GM12878 (cell line): ENCODE data around the gene TMEM53. TPM values are rescaled to one million over a fixed set of nuclear protein-coding genes. Genes with fewer than 3 reads are reported as not detected.
A peak's percentile ranks its signal among the peaks of the same experiment; 100 is the strongest.

Experiments used
- BACH1 ChIP-seq: fragments of 450-650 bp; IDR thresholded peaks from 2 replicates; pipeline ENCODE4 v1.6.1; 2017; ENCODE audit warnings: mild to moderate bottlenecking, borderline replicate concordance
- BCL11A ChIP-seq: IDR thresholded peaks from 2 replicates; pipeline ENCODE4 v1.6.1; 2011; ENCODE audit warnings: low read depth, low read length
- BHLHE40 ChIP-seq, 2 experiments: fragments of 450-650 bp in 1 of 2; IDR thresholded peaks; 2 replicates each; pipeline ENCODE4 v1.6.1; 2011 to 2017; ENCODE audit warnings: low read depth in 2 of 2, borderline replicate concordance in 1 of 2, improper control_type of control experiment in 1 of 2, low read length in 1 of 2, mild to moderate bottlenecking in 1 of 2
- CREM ChIP-seq: IDR thresholded peaks from 2 replicates; pipeline ENCODE4 v1.6.1; 2014; ENCODE audit warnings: antibody characterized with exemption, low read depth
- EP300 ChIP-seq, 2 experiments: fragments of 150-350 bp in 1 of 2; IDR thresholded peaks; 2 replicates each; pipeline ENCODE4 v1.6.1; 2011 to 2012; ENCODE audit warnings: low read depth in 2 of 2, low read length in 2 of 2, borderline replicate concordance in 1 of 2, improper control_type of control experiment in 1 of 2, inconsistent platforms in 1 of 2; ENCODE audit not compliant: control insufficient read depth in 1 of 2
- IKZF1 ChIP-seq: fragments of 450-650 bp; conservative IDR thresholded peaks from 2 replicates; pipeline ENCODE4 v1.6.1; 2017; ENCODE audit warnings: antibody characterized with exemption, mild to moderate bottlenecking
- IRF4 ChIP-seq: IDR thresholded peaks from 2 replicates; pipeline ENCODE4 v1.6.1; 2011; ENCODE audit warnings: low read depth, low read length
- MEF2A ChIP-seq: IDR thresholded peaks from 2 replicates; pipeline ENCODE4 v1.6.1; 2011; ENCODE audit warnings: low read depth, mild to moderate bottlenecking, low read length, moderate library complexity; ENCODE audit not compliant: insufficient read depth
- MEF2B ChIP-seq: fragments of 450-650 bp; IDR thresholded peaks from 2 replicates; pipeline ENCODE4 v1.6.1; 2018; ENCODE audit warnings: mild to moderate bottlenecking, moderate library complexity; ENCODE audit not compliant: partially characterized antibody, poor library complexity, severe bottlenecking
- NFXL1 ChIP-seq: fragments of 450-650 bp; IDR thresholded peaks from 2 replicates; pipeline ENCODE4 v1.6.1; 2017; ENCODE audit warnings: antibody characterized with exemption, mild to moderate bottlenecking, borderline replicate concordance
- NR2C2 ChIP-seq: IDR thresholded peaks from 2 replicates; pipeline ENCODE4 v1.6.1; 2011; ENCODE audit warnings: borderline replicate concordance, low read depth; ENCODE audit not compliant: control insufficient read depth, insufficient read length
- POLR2A ChIP-seq: IDR thresholded peaks from 2 replicates; pipeline ENCODE4 v1.6.1; 2011; ENCODE audit warnings: low read depth, mild to moderate bottlenecking, low read length
- RAD21 ChIP-seq: IDR thresholded peaks from 2 replicates; pipeline ENCODE4 v1.6.1; 2011; ENCODE audit warnings: mild to moderate bottlenecking, low read depth, low read length, moderate library complexity; ENCODE audit not compliant: insufficient read depth
- RELA ChIP-seq: fragments of 450-650 bp; IDR thresholded peaks from 2 replicates; pipeline ENCODE4 v1.8.0; 2014; ENCODE audit warnings: borderline replicate concordance; ENCODE audit not compliant: partially characterized antibody
- SMAD1 ChIP-seq: fragments of 450-650 bp; IDR thresholded peaks from 2 replicates; pipeline ENCODE4 v1.6.1; 2018; ENCODE audit warnings: mild to moderate bottlenecking, low read depth; ENCODE audit not compliant: partially characterized antibody
- SUZ12 ChIP-seq: fragments of 200-600 bp; sonication (generic); IDR thresholded peaks from one replicate; pipeline ENCODE4 v1.6.1; 2018; ENCODE audit warnings: antibody characterized with exemption, mild to moderate bottlenecking; ENCODE audit not compliant: unreplicated experiment
- TCF12 ChIP-seq: IDR thresholded peaks from 2 replicates; pipeline ENCODE4 v1.6.1; 2011; ENCODE audit warnings: low read depth, mild to moderate bottlenecking, low read length
- TCF3 ChIP-seq: IDR thresholded peaks from 2 replicates; pipeline ENCODE4 v1.6.1; 2012; ENCODE audit warnings: low read depth, mild to moderate bottlenecking, low read length, borderline replicate concordance; ENCODE audit not compliant: insufficient read depth
- TCF7 ChIP-seq: IDR thresholded peaks from 2 replicates; pipeline ENCODE4 v1.6.1; 2014; ENCODE audit warnings: antibody characterized with exemption, borderline replicate concordance
- ZNF24 ChIP-seq: fragments of 450-650 bp; IDR thresholded peaks from 2 replicates; pipeline ENCODE4 v1.6.1; 2017; ENCODE audit warnings: antibody characterized with exemption, mild to moderate bottlenecking
- polyA plus RNA-seq, 11 experiments: library from polyadenylated mRNA; depleted of rRNA in 4 of 11; unstranded in 6 of 11; stranded (reverse) in 5 of 11; fragments of >200 nt; fragmentation: Nextera tagmentation in 4 of 11; fragmentation: Illumina TruSeq in 1 of 11; extraction: Ambion mirVana in 4 of 11; extraction: Trizol in 1 of 11; gene quantifications; 1 replicate in 1 of 11; 2 replicates in 10 of 11; pipeline versions ENCODE4 v1.2.1 to v1.2.3, GENCODE V29; 2011 to 2016; ENCODE audit warnings: inconsistent platforms in 2 of 11, missing spikeins in 2 of 11, low read depth in 1 of 11
- total RNA-seq, 4 experiments: library from RNA; depleted of rRNA in 3 of 4; stranded (reverse); fragments of >200 nt in 3 of 4; fragmentation: Illumina TruSeq in 1 of 4; extraction: Trizol in 1 of 4; gene quantifications; 2 replicates each; pipeline versions ENCODE4 v1.2.1 to v1.2.3, GENCODE V29; 2013 to 2021
- TF ChIP-seq, protein P1 (sequence below): fragments of 450-650 bp; IDR thresholded peaks from 2 replicates; pipeline ENCODE4 v1.6.1; 2016; ENCODE audit warnings: mild to moderate bottlenecking
- TF ChIP-seq, protein P2 (sequence below): IDR thresholded peaks from 2 replicates; pipeline ENCODE4 v1.6.1; 2012; ENCODE audit warnings: low read depth, low read length, improper control_type of control experiment
- TF ChIP-seq, protein P3 (sequence below): IDR thresholded peaks from 2 replicates; pipeline ENCODE4 v1.6.1; 2011; ENCODE audit warnings: low read depth, mild to moderate bottlenecking, low read length, moderate library complexity, borderline replicate concordance; ENCODE audit errors: extremely low read depth
- TF ChIP-seq, protein P4 (sequence below): IDR thresholded peaks from 2 replicates; pipeline ENCODE4 v1.6.1; 2011; ENCODE audit warnings: mild to moderate bottlenecking, low read depth, low read length, moderate library complexity; ENCODE audit not compliant: insufficient replicate concordance
- TF ChIP-seq, protein P5 (sequence below): IDR thresholded peaks from 2 replicates; pipeline ENCODE4 v1.6.1; 2011; ENCODE audit warnings: borderline replicate concordance, low read depth, mild to moderate bottlenecking, moderate library complexity, mixed read lengths, low read length; ENCODE audit not compliant: insufficient read depth; ENCODE audit errors: extremely low read length

Gene TMEM53
- total and polyA plus RNA-seq, 10 of the 15 experiments (the other 5 are each of a cell fraction or from before 2014, with no cell fraction given) = 3.1 to 23.9 (median 11.1) TPM

DNA sequence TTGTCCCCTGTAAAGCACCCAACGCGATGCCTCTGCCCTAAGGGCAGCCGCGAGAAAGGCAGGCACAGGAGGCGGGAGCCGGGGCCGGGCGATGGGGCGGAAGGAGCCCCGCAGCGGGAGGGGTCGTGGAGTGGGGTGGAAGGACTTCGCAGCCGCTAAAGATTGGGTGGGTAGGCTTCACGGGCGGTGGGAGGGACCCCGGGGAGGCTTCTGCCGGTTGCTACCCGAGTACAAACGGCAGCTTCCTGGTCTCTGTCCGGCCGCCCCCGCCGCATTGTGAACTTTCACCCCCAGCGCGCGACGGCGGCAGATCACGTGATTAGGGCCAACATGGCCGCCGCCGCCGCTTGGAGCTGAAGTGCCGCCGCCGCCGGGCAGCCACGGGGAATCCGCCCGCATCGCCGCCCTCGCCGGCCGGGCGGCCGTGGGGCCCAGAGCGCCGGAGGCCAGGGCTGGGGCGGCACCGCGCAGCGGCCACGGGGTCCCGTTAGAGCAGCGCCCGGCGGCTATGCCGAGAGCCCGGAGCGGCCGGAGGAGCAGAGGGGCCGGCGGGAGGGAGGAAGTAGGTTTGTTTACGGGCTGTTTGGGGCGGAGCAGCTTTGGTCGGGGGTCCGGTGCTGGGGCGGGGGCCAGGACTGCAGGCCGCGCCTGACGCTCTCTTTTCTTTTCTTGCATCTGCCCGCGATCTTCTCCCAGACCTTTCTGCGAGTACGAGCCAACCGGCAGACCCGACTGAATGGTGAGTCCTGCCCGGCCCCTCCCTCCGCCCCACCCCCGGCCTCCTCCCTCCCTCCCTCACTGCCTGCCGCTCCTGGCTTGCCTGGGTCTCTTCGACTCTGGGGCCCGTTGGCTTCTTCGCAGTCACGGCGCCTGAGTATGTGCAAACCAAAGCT lies 42.4 kb downstream of the TMEM53 start (continued):
- TF ChIP-seq IKZF1 = peak; percentile 94
- TF ChIP-seq, protein P1, sequence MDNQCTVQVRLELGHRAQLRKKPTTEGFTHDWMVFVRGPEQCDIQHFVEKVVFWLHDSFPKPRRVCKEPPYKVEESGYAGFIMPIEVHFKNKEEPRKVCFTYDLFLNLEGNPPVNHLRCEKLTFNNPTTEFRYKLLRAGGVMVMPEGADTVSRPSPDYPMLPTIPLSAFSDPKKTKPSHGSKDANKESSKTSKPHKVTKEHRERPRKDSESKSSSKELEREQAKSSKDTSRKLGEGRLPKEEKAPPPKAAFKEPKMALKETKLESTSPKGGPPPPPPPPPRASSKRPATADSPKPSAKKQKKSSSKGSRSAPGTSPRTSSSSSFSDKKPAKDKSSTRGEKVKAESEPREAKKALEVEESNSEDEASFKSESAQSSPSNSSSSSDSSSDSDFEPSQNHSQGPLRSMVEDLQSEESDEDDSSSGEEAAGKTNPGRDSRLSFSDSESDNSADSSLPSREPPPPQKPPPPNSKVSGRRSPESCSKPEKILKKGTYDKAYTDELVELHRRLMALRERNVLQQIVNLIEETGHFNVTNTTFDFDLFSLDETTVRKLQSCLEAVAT = no peak
- peak; percentile 81; the same call in 1 of the 2 replicates for TF ChIP-seq NFXL1
- peak; percentile 70 for TF ChIP-seq RELA
- peak; percentile 25; the same call in 1 of the 2 replicates for TF ChIP-seq TCF12
- TF ChIP-seq SMAD1 = peak; percentile 27
- TF ChIP-seq IRF4 = no peak
- TF ChIP-seq BCL11A = no peak
- peak; percentile 36 for TF ChIP-seq CREM
- TF ChIP-seq NR2C2 = peak; percentile 73
- TF ChIP-seq BACH1 = peak; percentile 94
- peak; percentile 88 to 98; a peak in 3 of 4 replicates for TF ChIP-seq BHLHE40 (IDR thresholded peaks at IDR 0.05; ENCODE audit: borderline replicate concordance in 1 of 2, low read depth in 2 of 2, low read length in 1 of 2)
- no peak for TF ChIP-seq SUZ12
- no peak for TF ChIP-seq EP300 (IDR thresholded peaks at IDR 0.05; ENCODE audit: borderline replicate concordance in 1 of 2, control insufficient read depth in 1 of 2, low read depth in 2 of 2, low read length in 2 of 2)
- no peak for TF ChIP-seq RAD21
- TF ChIP-seq, protein P2, sequence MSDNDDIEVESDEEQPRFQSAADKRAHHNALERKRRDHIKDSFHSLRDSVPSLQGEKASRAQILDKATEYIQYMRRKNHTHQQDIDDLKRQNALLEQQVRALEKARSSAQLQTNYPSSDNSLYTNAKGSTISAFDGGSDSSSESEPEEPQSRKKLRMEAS = peak; percentile 67
- TF ChIP-seq, protein P3, sequence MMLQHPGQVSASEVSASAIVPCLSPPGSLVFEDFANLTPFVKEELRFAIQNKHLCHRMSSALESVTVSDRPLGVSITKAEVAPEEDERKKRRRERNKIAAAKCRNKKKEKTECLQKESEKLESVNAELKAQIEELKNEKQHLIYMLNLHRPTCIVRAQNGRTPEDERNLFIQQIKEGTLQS = peak; percentile 50; the same call in 1 of the 2 replicates
- TF ChIP-seq TCF7 = no peak
- 0 out of 2 replicates have a peak, but pooled peaks have one; percentile 26 for TF ChIP-seq MEF2A
- TF ChIP-seq, protein P4, sequence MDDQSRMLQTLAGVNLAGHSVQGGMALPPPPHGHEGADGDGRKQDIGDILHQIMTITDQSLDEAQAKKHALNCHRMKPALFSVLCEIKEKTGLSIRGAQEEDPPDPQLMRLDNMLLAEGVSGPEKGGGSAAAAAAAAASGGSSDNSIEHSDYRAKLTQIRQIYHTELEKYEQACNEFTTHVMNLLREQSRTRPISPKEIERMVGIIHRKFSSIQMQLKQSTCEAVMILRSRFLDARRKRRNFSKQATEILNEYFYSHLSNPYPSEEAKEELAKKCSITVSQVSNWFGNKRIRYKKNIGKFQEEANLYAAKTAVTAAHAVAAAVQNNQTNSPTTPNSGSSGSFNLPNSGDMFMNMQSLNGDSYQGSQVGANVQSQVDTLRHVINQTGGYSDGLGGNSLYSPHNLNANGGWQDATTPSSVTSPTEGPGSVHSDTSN = peak; percentile 1
- TF ChIP-seq POLR2A = peak; percentile 91
- TF ChIP-seq, protein P5, sequence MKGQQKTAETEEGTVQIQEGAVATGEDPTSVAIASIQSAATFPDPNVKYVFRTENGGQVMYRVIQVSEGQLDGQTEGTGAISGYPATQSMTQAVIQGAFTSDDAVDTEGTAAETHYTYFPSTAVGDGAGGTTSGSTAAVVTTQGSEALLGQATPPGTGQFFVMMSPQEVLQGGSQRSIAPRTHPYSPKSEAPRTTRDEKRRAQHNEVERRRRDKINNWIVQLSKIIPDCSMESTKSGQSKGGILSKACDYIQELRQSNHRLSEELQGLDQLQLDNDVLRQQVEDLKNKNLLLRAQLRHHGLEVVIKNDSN = peak; percentile 89
- TF ChIP-seq ZNF24 = peak; percentile 58; the same call in 1 of the 2 replicates
- TF ChIP-seq TCF3 = peak; percentile 36; the same call in 1 of the 2 replicates
- peak; percentile 19 for TF ChIP-seq MEF2B
